ENCODE measurements around the gene KSR2. TPM values are rescaled to one million over a fixed set of nuclear protein-coding genes. Genes with fewer than 3 reads are reported as not detected.

Gene KSR2
- total RNA-seq, 1 experiment from 2014 or later = 2.0 TPM

DNA sequence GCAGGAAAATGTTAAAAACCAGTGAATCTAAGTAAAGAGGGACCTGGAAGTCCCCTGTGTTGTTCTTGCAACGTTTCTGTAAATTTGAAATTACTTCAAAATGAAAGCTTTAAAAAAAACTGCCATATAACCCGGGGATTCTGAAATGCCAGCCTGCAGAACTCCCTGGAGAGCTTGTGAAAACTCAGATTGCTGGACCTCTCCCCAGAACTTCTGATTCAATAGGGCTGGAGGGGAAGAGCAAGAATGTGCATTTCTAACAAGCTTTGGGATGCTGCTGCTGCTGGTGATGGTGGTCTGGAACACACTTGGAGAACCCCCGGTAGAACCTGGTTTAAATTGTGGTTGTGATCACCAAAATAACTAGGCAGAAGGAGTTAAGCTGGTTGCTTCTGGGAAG lies 307.3 kb downstream of the KSR2 start:
- H3K4me2 ChIP-seq = no peak overlapping the region
- H3K9me2 ChIP-seq (ENCODE audit: insufficient read depth) = no peaks in the 10 kb centered on the region
- H4K20me1 ChIP-seq (ENCODE audit: insufficient read depth) = no peaks in the 10 kb centered on the region
- TF ChIP-seq EZH2 (IDR thresholded peaks at IDR 0.05; ENCODE audit: low read depth) = no peak
- TF ChIP-seq, protein P1, sequence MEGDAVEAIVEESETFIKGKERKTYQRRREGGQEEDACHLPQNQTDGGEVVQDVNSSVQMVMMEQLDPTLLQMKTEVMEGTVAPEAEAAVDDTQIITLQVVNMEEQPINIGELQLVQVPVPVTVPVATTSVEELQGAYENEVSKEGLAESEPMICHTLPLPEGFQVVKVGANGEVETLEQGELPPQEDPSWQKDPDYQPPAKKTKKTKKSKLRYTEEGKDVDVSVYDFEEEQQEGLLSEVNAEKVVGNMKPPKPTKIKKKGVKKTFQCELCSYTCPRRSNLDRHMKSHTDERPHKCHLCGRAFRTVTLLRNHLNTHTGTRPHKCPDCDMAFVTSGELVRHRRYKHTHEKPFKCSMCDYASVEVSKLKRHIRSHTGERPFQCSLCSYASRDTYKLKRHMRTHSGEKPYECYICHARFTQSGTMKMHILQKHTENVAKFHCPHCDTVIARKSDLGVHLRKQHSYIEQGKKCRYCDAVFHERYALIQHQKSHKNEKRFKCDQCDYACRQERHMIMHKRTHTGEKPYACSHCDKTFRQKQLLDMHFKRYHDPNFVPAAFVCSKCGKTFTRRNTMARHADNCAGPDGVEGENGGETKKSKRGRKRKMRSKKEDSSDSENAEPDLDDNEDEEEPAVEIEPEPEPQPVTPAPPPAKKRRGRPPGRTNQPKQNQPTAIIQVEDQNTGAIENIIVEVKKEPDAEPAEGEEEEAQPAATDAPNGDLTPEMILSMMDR (conservative IDR thresholded peaks at IDR 0.05) = no peak
- intact Hi-C loops (cut with micrococcal nuclease; ENCODE audit: unreplicated experiment) = no loop called here
- H3F3A ChIP-seq (ENCODE audit: insufficient read depth, low read depth) = no peaks in the 10 kb centered on the region
- no peaks in the 10 kb centered on the region for H3K4me1 ChIP-seq (replicated peaks; ENCODE audit: insufficient read depth)
- H2AFZ ChIP-seq = no peak overlapping the region
- no peaks in the 10 kb centered on the region for H3K9me3 ChIP-seq (ENCODE audit: insufficient read depth, low read depth)
- H3K36me3 ChIP-seq (ENCODE audit: low read depth) = no peaks in the 10 kb centered on the region
- DNase-seq = no peak
- BruUV-seq (replicated peaks) = no TSS peak
- no peak overlapping the region for H3K27ac ChIP-seq
- CTCF ChIA-PET = no interaction called here
- no peaks in the 10 kb centered on the region for H3K79me2 ChIP-seq (ENCODE audit: low read depth)
- POLR2A ChIA-PET (ENCODE audit: unreplicated experiment) = no interaction called here
- H3K4me3 ChIP-seq = no peak overlapping the region
- H3K27me3 ChIP-seq (ENCODE audit: insufficient read depth, low read depth) = peaks cover 31% of the 10 kb centered on the region

DNA sequence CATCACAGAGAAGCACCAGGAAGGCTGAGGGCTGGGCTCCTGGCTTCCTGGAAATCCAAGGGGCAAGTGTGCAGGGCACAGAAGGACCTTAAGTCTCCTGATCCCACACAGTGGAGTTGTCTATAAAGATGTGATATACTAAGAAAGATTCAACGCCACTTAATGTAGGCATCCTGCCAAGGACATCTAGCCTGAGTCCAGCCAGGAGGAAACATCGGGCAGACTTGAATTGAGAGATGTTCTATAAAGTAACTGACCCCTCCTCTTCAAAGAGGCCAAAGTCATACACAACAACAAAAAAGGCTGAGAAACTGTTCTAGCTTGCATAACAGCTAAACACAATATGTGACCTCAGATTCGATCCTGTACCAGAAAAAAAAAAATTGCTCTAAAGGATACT lies 307.9 kb downstream of the KSR2 start:
- Histone ChIP-seq H3K9me2 (ENCODE audit: insufficient read depth) (no peaks in the 10 kb centered on the region), H3K4me2 (no peak overlapping the region), H3K79me2 (ENCODE audit: low read depth) (no peaks in the 10 kb centered on the region), H3K27ac (no peak overlapping the region), H3K36me3 (ENCODE audit: low read depth) (no peaks in the 10 kb centered on the region), H3F3A (ENCODE audit: insufficient read depth, low read depth) (no peaks in the 10 kb centered on the region), H4K20me1 (ENCODE audit: insufficient read depth) (no peaks in the 10 kb centered on the region), H3K4me3 (no peak overlapping the region), H2AFZ (no peak overlapping the region), H3K4me1 (replicated peaks; ENCODE audit: insufficient read depth) (no peaks in the 10 kb centered on the region), H3K27me3 (ENCODE audit: insufficient read depth, low read depth) (peaks cover 25% of the 10 kb centered on the region), H3K9me3 (ENCODE audit: insufficient read depth, low read depth) (no peaks in the 10 kb centered on the region)
- BruUV-seq (replicated peaks) = no TSS peak
- POLR2A ChIA-PET (ENCODE audit: unreplicated experiment) = no interaction called here
- no peak for DNase-seq
- CTCF ChIA-PET = no interaction called here
- TF ChIP-seq, protein P1 (conservative IDR thresholded peaks at IDR 0.05) = no peak
- no peak for TF ChIP-seq EZH2 (IDR thresholded peaks at IDR 0.05; ENCODE audit: low read depth)
- intact Hi-C loops (cut with micrococcal nuclease; ENCODE audit: unreplicated experiment) = no loop called here

DNA sequence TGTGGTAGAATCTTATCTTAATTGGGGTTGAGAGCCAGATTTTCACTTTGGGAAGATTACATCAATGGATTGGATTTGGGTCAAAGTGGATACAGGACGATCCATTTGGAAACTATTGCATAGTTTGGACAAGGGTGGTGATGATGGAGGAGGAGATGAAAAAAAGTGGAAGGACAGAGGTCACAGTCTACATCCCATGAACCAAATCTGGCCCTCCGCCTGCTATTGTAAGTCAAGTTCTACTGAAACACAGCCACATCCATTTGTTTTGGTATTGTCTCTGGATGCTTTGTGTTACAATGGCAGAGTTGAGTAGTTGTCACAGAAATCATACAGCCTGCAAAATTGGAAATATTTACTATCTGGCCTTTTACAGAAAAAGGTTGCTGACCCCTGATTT lies 310.6 kb downstream of the KSR2 start:
- H3K9me3 ChIP-seq (ENCODE audit: insufficient read depth, low read depth) = no peaks in the 10 kb centered on the region
- BruUV-seq (replicated peaks) = no TSS peak
- ChIA-PET CTCF (no interaction called here), POLR2A (ENCODE audit: unreplicated experiment) (no interaction called here)
- intact Hi-C loops (cut with micrococcal nuclease; ENCODE audit: unreplicated experiment) = no loop called here
- H3K4me2 ChIP-seq = no peak overlapping the region
- no peaks in the 10 kb centered on the region for H3K79me2 ChIP-seq (ENCODE audit: low read depth)
- peaks cover 1% of the 10 kb centered on the region for H3K27me3 ChIP-seq (ENCODE audit: insufficient read depth, low read depth)
- H2AFZ ChIP-seq = no peak overlapping the region
- no peaks in the 10 kb centered on the region for H3K36me3 ChIP-seq (ENCODE audit: low read depth)
- H3K27ac ChIP-seq = no peak overlapping the region
- no peaks in the 10 kb centered on the region for H3K4me1 ChIP-seq (replicated peaks; ENCODE audit: insufficient read depth)
- TF ChIP-seq, protein P1 (conservative IDR thresholded peaks at IDR 0.05) = no peak
- TF ChIP-seq EZH2 (IDR thresholded peaks at IDR 0.05; ENCODE audit: low read depth) = no peak
- DNase-seq = no peak
- no peaks in the 10 kb centered on the region for H4K20me1 ChIP-seq (ENCODE audit: insufficient read depth)
- H3F3A ChIP-seq (ENCODE audit: insufficient read depth, low read depth) = no peaks in the 10 kb centered on the region
- H3K9me2 ChIP-seq (ENCODE audit: insufficient read depth) = no peaks in the 10 kb centered on the region
- H3K4me3 ChIP-seq = no peak overlapping the region
